ENCODE data around the gene REEP3.

Gene REEP3

DNA sequence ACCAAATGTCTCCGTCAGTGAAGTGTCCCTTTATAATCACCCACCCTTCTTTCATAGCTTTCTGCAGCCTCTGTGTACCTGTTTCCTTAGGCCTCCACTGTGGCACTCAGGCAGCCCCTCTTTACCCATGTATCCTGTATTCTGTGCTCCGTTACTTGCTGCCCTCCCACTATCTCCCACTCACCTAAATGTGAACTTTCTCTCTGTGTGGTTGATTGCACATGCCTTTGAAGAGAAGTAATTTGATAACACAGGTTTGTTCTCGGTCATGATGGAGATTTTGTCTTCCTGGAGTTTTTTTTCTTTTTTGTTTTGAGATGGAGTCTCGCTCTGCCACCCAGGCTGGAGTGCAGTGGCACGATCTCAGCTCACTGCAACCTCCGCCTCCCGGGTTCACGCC is 61.5 kb downstream of the REEP3 start:
- TF ChIP-seq, protein P1, sequence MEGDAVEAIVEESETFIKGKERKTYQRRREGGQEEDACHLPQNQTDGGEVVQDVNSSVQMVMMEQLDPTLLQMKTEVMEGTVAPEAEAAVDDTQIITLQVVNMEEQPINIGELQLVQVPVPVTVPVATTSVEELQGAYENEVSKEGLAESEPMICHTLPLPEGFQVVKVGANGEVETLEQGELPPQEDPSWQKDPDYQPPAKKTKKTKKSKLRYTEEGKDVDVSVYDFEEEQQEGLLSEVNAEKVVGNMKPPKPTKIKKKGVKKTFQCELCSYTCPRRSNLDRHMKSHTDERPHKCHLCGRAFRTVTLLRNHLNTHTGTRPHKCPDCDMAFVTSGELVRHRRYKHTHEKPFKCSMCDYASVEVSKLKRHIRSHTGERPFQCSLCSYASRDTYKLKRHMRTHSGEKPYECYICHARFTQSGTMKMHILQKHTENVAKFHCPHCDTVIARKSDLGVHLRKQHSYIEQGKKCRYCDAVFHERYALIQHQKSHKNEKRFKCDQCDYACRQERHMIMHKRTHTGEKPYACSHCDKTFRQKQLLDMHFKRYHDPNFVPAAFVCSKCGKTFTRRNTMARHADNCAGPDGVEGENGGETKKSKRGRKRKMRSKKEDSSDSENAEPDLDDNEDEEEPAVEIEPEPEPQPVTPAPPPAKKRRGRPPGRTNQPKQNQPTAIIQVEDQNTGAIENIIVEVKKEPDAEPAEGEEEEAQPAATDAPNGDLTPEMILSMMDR (IDR thresholded peaks at IDR 0.05) = no peak
- DNase-seq = no peak
- Histone ChIP-seq H3K4me3 (no peak overlapping the region), H3K36me3 (no peaks in the 10 kb centered on the region), H3K27me3 (no peaks in the 10 kb centered on the region), H3K27ac (peak overlapping the region; percentile 56 to 62), H3K9me3 (no peaks in the 10 kb centered on the region), H3K4me1 (peaks cover 0 to 92% (median 37%) of the 10 kb centered on the region in 4 donors)
- intact Hi-C loops (cut with DNase I; ENCODE audit: low total_unique reads) = loop anchor here (10.0 kb wide), 1 partner anchor 58 kb away; the partner anchor contains the start of gene REEP3

DNA sequence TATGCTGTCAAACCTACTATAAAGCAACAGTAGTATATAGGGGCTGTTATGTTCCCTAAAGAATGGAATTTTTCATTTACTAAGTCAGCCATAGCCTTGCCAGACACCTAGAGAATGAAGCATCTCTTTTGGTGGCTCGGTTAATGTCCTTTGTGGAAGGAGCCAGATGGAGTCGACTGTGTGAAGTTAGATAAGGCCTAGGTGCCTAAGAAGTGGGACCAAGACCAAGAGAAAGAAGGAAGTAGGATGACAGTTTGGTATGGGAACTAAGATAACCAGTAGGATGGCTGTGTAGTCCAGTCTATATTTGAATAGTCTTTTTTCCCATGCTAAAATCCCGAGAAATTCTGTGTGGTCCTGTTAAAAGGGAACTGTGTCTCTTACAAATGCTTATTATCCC is 62.2 kb downstream of the REEP3 start:
- no peak for DNase-seq
- Histone ChIP-seq H3K4me1 (peaks cover 0 to 95% (median 37%) of the 10 kb centered on the region in 4 donors), H3K36me3 (no peaks in the 10 kb centered on the region), H3K9me3 (no peaks in the 10 kb centered on the region), H3K27ac (peak overlapping the region; percentile 56 to 62), H3K27me3 (no peaks in the 10 kb centered on the region), H3K4me3 (no peak overlapping the region)
- TF ChIP-seq, protein P1 (IDR thresholded peaks at IDR 0.05) = no peak
- intact Hi-C loops (cut with DNase I; ENCODE audit: low total_unique reads) = loop anchor here (10.0 kb wide), 1 partner anchor 59 kb away; the partner anchor contains the start of gene REEP3

DNA sequence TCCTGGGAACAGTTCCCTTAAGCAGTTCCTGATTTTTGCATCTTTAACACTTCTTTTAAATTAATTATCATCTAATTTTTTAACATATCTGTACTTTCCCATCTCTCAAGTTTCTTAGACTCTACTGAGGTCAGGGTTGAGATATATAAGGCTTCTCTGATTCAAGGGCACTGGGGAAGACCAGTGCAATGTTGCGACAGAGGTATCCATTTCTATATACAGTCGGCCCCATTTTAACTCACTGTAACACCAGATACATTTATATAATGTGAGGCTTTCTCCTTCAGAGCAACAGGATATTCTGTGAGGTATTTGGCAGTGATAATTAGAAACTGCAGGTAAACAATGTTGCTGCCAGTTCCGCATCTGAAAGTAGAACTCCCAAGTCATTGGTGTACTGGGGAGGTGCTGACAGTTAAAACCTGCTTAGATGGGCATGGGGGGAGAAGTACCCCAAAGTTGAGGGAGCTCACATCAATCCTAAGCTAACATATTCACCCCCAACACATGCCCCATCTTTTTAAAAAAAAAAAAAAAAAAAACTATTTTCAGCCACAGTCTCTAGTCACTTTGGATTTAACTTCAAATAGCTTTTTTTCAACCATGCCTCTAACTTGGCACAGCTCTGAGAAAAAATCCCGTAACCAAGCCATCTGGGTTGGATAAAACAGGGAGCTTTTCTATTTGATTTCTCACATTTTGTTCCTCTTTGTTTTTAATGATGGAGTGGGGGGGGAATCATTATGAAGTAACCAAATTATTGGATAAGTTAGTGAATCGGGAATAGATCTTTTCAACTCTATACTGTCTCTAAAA is 62.9 kb downstream of the REEP3 start:
- H3K4me3 ChIP-seq = no peak overlapping the region
- intact Hi-C loops (cut with DNase I; ENCODE audit: low total_unique reads) = loop anchor here (10.0 kb wide), 1 partner anchor 59 kb away; the partner anchor contains the start of gene REEP3
- no peaks in the 10 kb centered on the region for H3K27me3 ChIP-seq
- no peaks in the 10 kb centered on the region for H3K36me3 ChIP-seq
- H3K9me3 ChIP-seq = no peaks in the 10 kb centered on the region
- TF ChIP-seq, protein P1 (IDR thresholded peaks at IDR 0.05) = no peak
- H3K27ac ChIP-seq = peak overlapping the region; percentile 56 to 62
- peaks cover 0 to 98% (median 40%) of the 10 kb centered on the region in 4 donors for H3K4me1 ChIP-seq
- DNase-seq = no peak

DNA sequence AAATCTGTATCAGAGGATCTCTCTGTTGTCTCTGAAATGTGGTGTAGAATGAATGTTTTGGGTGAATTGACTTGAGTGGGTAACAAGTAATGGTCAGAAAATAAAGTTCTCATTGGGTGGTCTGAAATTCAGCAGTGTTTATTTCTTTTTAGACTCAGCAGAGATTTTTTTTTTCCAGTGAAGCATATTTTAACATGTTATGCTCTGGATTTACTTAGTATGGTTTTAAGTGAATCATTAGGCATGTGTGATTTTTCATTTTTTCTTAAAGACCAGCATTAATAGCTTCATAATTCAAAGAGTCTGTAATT is 63.5 kb downstream of the REEP3 start:
- Histone ChIP-seq H3K4me1 (peaks cover 0 to 98% (median 40%) of the 10 kb centered on the region in 4 donors), H3K4me3 (no peak overlapping the region), H3K27me3 (no peaks in the 10 kb centered on the region), H3K9me3 (no peaks in the 10 kb centered on the region), H3K27ac (peak overlapping the region; percentile 56 to 62), H3K36me3 (no peaks in the 10 kb centered on the region)
- intact Hi-C loops (cut with DNase I; ENCODE audit: low total_unique reads) = loop anchor here (10.0 kb wide), 1 partner anchor 60 kb away; the partner anchor contains the start of gene REEP3
- TF ChIP-seq, protein P1 (IDR thresholded peaks at IDR 0.05) = no peak
- no peak for DNase-seq

DNA sequence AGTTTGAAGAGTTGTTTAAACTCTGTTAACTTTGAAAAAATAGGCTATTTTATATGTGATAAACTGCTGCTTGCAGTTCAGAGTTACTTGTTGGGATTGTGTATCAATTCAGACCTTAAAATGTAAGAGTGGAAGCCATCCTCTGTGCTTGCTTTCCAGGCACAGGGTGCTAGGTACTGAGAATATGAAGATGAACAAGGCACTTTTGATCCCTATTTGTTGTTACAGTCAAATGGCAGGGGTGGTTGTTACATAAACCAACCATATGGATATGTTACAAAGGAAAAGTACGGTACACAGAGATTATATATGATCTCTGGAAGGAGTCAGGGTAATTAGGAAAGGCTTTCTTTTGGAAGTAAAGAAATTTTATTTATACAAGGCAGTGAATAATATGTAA is 63.8 kb downstream of the REEP3 start:
- H3K9me3 ChIP-seq = no peaks in the 10 kb centered on the region
- no peak for DNase-seq
- H3K27ac ChIP-seq = peak overlapping the region; percentile 56 to 62
- TF ChIP-seq, protein P1 (IDR thresholded peaks at IDR 0.05) = no peak
- peaks cover 0 to 95% (median 38%) of the 10 kb centered on the region in 4 donors for H3K4me1 ChIP-seq
- H3K27me3 ChIP-seq = no peaks in the 10 kb centered on the region
- intact Hi-C loops (cut with DNase I; ENCODE audit: low total_unique reads) = loop anchor here (10.0 kb wide), 1 partner anchor 60 kb away; the partner anchor contains the start of gene REEP3
- no peak overlapping the region for H3K4me3 ChIP-seq
- H3K36me3 ChIP-seq = no peaks in the 10 kb centered on the region
